Endometrial microvascular endothelial cells (primary cell): ENCODE results near the gene DST. TPM values are rescaled to one million over a fixed set of nuclear protein-coding genes. Genes with fewer than 3 reads are reported as not detected.

Source experiments
- in situ Hi-C: cut with HindIII; loops from 2 replicates; pipeline ENCODE4 v1.10.0; 2017; ENCODE audit warnings: low sequenced_read_pairs, low pct_unique_long_range_greater_than_20kb; ENCODE audit errors: inconsistent ontology term
- total RNA-seq: library from RNA; depleted of rRNA; stranded (reverse); fragments of >200 nt; gene quantifications from one replicate; pipeline ENCODE4 v1.2.3, GENCODE V29; 2015; ENCODE audit errors: inconsistent ontology term

DST gene
- total RNA-seq, 1 donor from 2014 or later: 119 TPM

DNA sequence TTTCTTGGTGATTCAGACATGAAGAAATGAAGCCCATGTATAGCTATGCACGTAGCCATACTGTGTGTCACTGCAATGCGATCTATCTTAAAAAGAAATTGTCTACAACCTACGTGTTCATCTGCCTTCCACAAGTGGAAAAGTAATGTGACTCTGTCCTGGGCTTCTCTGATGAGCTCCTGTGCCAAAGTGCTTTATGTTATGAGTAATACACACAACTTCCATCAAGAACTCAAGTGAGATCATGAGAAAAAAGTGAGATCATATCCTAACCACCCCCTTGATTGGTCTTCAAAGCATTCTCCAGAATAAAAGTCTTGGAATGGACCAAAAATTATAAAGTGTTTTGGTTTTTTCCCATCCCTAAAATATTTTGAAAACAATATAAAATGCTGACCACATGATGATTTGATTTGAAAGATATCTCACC is 114.3 kb downstream of the DST start:
- in situ Hi-C loops: loop anchor here (25.0 kb wide), 1 partner anchor 166 kb away; no protein-coding TSS in a partner anchor

DNA sequence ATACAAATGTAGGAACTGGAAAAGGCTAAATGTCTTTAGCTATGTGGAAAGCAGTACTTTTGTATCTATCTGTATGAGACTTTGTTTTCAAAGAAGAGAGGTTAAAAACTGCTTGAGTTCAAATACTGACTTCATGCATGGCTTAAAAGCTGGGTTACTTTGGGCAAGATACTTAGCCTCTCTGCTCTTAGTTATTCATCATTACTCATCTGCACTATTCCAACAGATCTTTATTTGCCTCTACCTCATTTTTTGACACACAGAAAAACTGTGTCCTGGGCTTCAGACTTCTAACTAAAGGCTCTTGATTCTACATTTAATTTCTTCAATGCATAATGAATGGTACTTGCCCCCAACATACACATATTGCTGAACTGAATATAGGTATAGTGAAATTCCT is 114.8 kb downstream of the DST start:
- in situ Hi-C loops: loop anchor here (25.0 kb wide), 1 partner anchor 166 kb away; no protein-coding TSS in a partner anchor

DNA sequence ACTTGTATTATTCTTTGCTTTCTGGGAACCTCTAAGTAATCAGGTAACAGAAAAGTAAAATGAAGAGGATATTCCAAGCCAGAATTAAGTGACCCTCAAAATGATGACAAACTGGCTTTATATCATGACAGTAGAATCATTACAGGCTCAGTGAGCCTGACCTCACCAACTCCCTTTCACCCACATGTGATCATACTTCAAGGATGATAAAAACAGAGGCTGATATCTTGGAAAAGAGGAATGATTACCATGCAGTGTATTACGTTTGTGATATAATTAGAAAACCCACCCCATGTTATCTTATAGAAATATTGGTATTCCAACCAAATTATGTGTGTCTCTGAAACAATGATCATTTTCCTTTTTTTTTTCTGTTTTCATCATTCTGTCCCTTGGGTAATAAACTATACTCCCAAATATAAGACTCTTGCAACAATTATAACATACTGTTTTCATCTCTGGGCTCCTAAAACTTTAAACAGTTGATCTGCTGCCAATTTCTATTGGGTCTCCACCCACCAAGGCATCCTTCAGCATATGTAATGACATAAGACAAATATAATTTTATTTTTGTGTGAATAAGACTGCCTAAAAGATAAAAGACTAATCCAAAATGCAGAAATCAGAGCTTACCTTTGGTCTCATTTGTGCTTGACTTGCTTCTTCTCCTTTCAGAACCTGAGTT is 115.7 kb downstream of the DST start:
- in situ Hi-C loops: loop anchor here (25.0 kb wide), 1 partner anchor 165 kb away; no protein-coding TSS in a partner anchor

DNA sequence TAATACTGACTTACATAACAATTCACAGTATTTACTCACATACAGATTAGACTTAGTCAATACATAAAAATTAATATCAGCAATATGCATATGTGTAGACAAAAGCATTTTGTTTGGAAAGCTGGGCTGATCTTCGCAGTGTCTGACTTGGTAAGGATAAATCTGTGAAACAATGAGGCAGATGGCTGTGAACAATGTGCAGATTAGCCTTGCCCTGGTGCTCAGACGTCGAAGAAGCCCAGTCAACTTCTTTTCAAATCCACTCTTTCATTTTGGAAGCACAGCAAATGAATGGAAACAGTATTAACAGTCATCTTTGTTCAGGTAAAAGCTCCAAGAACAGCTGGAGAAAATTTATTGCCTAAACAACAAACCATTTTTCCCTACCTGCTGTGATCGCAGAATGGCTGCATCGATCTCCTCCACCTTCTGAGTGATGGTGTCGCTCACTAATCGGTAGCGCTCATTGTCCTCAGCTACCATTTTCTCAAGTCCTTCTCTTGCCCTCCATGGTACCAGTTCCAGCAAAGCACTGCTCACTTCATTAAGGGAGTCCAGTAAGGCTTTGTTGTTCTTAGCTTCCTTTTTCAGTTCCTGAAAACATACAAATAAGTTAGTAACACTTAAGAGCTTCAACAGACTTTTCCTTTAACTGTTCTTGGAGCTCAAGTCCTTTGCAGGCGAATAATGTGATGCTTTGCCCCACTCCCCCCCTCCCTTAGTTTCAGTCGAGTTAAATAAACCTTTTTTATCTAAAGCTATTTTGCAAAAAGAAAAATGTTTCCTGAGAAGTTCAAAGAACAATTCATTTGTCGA is 116.5 kb downstream of the DST start:
- in situ Hi-C loops: loop anchor here (25.0 kb wide), 1 partner anchor 164 kb away; no protein-coding TSS in a partner anchor

DNA sequence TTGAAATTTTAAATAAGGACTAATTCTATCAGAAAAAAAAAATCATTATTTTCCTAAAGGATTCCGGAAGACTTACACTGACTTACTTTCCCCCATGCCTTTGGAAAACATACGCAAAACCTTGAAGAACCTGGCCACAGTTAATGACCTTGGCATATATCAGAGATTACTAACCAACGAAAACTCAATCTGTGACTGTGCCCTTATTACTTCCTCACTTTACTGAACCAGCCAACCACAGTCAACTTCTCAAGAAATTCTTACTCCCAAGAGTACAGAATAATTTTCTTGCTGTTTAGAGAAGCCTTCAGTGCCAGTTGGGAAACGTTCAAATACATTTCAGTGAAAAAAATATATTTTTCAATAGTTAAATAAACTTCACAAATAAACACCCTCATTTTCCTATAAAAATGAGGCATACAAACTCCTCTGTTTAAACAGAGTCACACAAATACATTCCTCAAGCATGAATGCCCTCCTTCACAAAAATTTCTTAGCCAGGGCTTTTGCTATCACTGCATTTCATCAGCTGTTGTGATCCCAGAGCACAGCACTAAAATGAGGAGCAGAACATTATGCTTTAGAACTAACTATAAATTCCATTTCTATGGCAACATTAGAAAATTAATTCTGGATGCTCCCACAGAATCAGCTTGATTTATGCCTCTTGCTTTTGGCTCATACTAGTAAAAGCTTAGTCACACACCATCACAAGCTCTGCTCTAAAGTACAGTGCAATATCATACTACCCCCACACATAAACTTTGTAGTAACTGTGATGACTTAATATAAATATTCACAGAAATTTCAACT is 117.6 kb downstream of the DST start:
- in situ Hi-C loops: loop anchor here (25.0 kb wide), 1 partner anchor 163 kb away; no protein-coding TSS in a partner anchor

DNA sequence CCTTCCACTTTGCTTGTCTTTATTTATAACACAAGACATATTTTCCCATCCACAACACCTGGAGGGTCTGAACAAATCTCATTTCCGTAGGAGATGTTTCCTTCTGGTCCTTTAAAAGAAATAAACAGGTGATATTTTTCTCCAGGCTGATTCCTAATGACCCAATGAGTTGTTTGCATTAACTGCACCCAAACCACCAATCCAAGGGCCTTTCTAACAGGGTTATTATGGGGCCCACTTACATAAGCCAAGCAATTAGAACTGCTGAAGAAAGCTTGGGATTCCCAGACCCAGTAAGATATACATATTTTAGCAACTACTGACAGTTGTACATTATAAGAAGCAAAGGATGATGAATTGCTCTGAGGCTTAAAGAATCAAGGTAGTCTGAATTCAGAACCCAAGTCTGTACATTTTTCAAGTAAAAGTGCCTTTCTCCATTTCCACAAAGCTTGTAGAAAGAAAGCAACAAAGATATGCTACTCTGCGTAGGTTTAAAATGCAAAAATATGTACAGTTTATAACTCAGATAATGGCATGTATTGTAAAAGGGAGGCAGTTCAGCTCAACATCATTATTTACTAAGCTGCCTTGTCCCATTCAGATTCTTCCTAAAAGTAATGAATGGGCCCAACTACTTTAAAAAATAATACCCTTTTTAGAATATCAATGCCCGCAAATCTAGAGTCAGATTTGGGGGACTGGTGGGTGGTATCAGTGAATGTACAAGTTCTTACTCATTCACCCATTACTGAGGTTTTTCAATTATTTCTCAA is 120.0 kb downstream of the DST start:
- in situ Hi-C loops: no loop called here

DNA sequence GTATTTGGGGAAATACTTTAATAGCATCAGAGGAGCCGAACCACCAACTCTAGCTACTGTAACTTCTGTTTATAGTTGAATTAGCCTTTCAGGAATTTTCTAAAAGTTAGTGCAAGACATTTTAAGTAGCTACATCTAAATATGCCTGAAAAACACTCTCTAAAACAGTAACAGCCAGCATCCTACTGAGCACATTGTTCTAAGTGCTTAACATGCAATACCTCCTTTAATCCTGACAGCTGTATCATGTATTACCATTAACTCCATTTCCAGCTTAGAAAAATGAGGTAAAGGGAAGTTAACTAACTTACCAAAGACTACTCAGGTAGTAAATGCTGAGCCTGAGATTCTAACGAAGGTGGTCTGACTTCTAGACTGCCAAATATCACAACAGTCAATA is 120.7 kb downstream of the DST start:
- in situ Hi-C loops: no loop called here

DNA sequence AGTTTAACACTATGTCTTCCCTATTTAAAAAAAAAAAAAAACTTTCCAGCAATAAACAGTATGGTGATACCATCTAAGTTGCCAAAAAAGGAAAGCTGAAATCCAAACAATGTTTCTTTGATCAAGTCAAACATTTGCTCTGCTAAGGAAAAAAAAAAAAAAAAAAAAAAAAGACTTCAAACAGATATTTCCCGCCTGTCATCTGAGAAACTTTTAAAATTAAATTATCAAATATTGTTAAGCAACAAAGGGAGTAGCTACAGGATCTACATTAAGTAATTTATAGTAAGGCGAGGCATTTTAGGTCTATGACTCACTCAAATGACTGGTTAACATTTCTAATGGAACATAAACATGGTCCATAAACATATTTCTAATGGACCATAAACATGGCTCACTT is 121.2 kb downstream of the DST start:
- in situ Hi-C loops: no loop called here

DNA sequence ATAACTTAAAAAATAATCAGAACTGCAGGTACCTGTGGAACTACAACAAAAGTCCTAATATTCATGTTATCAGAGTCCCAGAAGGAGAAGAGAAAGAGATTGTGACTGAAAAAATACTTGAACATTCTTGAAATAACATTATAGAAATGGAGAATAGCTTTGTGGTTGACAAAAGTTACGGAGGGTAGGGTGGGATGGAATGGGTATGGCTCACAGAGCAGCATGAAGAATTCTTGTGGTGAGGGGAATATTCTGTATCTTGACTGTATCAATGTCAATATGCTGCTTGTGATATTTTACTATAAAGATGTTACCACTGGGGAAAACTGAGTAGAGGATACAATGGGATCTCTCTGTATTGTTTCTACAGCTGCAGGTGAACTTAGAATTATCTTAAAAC is 122.5 kb downstream of the DST start:
- in situ Hi-C loops: no loop called here

DNA sequence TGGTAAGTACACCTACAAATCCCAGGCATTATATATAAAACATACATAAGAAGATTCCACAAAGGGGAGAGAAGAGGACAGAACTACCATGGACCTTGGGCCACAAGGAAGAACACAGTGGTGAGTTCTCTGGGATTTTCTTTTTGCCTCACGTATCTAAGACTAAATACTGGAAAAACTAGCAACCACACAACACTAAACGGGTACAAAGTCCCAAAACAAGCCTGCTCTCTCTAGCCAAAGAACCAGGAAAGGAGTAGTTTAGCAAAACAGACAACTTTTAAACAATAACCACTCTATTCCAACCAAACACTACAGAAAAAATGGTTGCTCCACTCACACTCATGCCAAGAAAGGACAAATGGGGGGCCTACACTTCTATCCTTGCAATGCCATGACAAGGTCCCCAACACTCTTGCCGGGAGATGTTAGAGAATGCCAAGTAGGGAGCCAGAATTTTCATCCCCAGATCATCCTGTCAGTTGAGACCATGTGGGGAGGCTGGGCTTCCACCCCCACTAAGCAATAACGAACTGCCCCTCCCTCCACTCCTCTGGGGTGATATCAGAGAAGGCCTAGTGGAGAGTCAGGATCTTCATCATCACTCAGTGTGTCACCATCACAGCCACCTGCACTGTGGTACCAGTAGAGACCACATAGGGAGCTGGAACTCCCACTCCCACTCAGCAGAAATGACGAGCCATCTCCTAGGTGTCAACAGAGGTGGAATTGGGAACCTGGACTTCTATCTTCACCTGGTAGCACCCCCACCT is 123.5 kb downstream of the DST start:
- in situ Hi-C loops: no loop called here

DNA sequence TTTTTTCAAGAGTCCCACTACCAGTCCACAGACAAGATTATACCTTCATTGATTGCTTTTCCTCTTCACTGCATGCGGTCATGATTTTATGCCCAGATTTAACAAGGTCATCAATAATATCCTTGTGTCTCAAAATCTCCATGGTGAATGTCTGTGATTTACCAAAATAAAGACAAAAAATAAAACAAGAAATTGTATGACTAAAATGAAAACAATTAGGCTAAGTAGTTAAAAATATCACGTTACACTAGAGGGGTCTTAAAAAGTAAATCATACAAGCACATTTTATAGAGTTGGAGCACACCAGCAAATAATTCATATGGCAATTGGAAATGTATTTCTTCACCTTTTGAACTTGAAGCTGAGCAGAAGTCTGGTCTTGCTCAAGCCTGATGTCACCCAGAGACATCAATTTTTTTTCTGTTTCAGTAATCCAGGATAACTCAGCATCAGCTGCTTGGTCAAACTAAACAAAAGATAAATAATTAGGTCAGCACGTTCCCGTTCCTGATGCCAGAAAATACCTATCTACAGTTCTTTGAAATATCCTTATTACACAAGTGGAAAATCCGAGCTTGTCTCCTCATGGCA is 125.4 kb downstream of the DST start:
- in situ Hi-C loops: no loop called here

DNA sequence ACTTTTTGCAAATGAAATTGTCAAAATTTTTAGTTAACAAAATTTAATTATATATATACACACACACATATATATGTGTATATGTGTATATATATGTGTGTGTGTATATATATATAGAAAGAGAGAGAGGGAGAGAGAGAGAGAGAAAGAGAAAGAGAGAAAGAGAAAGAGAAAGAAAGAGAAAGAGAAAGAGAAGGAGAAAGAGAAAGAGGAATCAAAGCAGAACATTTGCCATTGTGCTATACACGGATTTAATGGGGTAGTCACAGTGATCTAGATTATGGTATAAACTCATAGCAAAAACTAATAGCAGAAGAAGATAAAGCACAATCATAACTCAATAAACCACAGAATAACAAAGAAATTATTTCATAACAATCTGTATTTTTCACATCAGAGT is 126.7 kb downstream of the DST start:
- in situ Hi-C loops: no loop called here

DNA sequence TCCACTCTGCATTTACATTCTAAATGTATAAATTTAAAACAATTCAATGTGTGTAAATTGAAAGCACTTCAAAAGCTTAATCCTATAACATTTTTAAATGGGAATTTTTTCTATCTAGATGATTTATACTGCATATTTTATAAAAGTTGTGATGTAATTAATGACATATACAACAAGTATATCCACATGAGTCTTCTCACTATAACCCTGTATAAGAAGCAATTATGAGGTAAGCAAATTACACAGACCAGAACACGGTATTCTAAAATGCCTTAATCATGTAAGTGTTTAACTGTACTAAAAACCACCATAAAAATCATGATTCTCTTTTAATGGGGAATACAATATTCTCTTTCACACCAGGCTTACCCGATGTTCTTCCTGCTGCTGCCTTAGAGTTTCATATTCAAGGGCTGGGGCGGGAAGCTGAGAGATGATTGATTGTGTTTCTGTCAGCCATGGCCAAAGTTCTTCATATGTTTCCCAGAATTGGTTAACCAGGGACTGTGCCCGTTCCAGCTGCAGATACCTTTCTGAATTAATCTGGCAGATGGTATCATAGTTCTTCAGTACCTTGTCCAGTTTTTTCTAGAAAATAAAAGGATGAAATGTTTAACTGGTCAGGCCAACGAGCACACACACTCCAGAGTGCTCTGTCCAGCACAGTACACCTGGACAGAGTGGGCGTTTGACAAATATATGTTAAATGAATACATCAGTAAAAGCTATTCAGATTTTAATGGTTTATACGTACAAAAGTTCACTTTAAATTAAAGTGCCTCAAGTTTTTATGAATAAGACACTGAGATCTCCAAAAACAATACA is 127.4 kb downstream of the DST start:
- in situ Hi-C loops: no loop called here

DNA sequence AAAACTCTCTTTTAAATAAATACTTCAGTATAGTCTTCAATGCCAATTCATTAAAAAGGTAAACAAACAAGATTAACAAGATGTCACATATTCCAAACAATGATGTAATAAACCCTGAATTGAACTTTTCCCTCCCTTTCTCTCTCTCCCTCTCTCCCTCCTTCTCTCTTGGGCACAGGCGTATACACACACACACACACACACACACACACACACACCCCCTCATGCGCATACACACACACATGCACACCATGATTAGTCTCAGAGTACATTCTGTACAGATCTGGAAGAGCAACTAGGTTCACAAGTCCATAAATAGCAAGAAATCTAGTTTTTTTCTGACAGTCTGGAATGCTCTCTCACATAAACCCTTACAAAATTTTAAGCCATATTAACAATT is 128.3 kb downstream of the DST start:
- in situ Hi-C loops: no loop called here

DNA sequence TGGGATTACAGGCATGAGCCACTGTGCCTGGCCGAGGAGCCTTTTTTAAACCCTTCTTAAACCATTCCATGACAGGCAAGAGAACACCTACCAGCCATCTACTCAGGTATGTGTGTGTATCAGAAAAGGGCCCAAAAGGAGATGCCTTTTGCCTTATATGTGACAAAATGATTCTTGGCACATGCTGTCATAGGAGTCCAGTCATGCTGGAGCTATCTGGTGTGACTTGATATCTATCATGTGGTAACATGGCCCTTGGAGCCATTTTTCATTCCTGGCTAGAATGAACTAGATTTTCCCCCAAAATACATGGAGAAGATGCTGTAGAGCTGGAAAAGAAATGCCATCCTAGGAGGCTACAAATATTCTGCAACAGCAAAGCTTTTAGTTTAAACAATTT is 129.1 kb downstream of the DST start:
- in situ Hi-C loops: no loop called here

DNA sequence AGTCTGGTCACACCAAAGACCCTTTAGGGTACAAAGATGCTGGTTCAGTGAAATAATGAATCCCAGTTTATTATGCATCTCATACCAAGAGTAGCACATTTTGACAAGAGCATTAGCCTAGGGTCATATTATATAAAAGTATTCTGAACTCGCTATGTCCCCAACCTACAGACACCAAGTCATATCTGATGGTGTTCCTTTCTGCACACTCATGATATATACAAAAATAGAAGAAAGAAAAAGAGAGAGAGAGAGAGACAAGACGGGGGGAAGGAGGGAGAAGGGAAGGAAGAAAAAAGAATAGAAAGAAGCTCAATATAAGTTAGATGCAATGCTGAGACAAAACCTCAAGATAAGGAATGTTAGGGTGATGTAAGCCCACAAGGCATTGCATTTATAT is 131.1 kb downstream of the DST start:
- in situ Hi-C loops: no loop called here
